Peyer's patch (tissue), 4 donors: ENCODE measurements around the gene KIAA1755. TPM values are rescaled to one million over a fixed set of nuclear protein-coding genes. Genes with fewer than 3 reads are reported as not detected.

Experiments used
- DNase-seq, 3 donors: peaks; one replicate each; pipeline ENCODE4 v3.0.0-alpha.2; 2017 to 2019
- H3K27ac ChIP-seq, 4 donors: fragments of 200-600 bp; sonication (generic); one replicate each; pipeline ENCODE4 v1.5.1; 2016 to 2019
- H3K27me3 ChIP-seq, 2 donors: fragments of 200-600 bp; sonication (generic); one replicate each; pipeline ENCODE4 v1.5.1; 2019
- H3K36me3 ChIP-seq, 3 donors: fragments of 200-600 bp; sonication (generic); one replicate each; pipeline ENCODE4 v1.5.1; 2016 to 2019
- H3K4me1 ChIP-seq, 4 donors: fragments of 200-600 bp; sonication (generic); one replicate each; pipeline ENCODE4 v1.5.1; 2016 to 2019
- H3K4me3 ChIP-seq, 4 donors: fragments of 200-600 bp; sonication (generic); 1 replicate in 3 of 4; 2 replicates in 1 of 4; pipeline ENCODE4 v1.5.1; 2016 to 2019; ENCODE audit warnings: mild to moderate bottlenecking in 1 of 4
- H3K9me3 ChIP-seq, 4 donors: fragments of 200-600 bp; sonication (generic); one replicate each; pipeline ENCODE4 v1.5.1; 2016 to 2019; ENCODE audit warnings: mild to moderate bottlenecking in 1 of 4
- POLR2A ChIP-seq, 2 donors: fragments of 450-650 bp; IDR thresholded peaks; one replicate each; pipeline ENCODE4 v1.5.1; 2017; ENCODE audit warnings: antibody characterized with exemption in 2 of 2, mild to moderate bottlenecking in 2 of 2, moderate library complexity in 2 of 2
- total RNA-seq, 4 donors: library from RNA; depleted of rRNA; stranded (reverse); fragments of >200 nt; gene quantifications; one replicate each; pipeline ENCODE4 v1.1.0, GENCODE V29; 2016
- TF ChIP-seq, protein P1 (sequence below), 6 experiments: fragments of 450-650 bp in 4 of 6; fragments of 200-600 bp in 2 of 6; sonication (generic) in 1 of 6; IDR thresholded peaks; one replicate each; pipeline ENCODE4 v1.5.1; 2017 to 2019; ENCODE audit warnings: antibody characterized with exemption in 6 of 6, mild to moderate bottlenecking in 3 of 6, moderate library complexity in 1 of 6

Gene KIAA1755
- total RNA-seq, 4 donors from 2014 or later: 0.35 to 4.1 (median 2.0) TPM

DNA sequence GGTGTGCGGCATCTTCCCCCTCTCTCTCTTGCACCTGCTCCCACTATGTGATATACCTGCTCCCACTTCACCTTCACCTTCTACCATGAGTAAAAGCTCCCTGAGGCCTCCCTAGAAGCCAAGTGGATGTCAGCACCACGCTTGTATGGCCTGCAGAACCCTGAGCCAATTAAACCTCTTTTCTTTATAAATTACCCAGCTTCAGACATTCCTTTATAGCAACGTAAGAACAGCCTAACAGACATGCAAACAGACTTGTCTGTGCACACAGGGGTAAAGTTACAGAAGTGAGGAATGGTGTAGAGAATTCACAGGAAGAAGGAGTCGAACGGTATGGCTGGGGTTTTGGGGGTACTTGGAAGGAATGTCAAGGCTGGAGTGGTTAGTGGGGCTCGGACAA, 80.7 kb downstream of the KIAA1755 start:
- TF ChIP-seq, protein P1, sequence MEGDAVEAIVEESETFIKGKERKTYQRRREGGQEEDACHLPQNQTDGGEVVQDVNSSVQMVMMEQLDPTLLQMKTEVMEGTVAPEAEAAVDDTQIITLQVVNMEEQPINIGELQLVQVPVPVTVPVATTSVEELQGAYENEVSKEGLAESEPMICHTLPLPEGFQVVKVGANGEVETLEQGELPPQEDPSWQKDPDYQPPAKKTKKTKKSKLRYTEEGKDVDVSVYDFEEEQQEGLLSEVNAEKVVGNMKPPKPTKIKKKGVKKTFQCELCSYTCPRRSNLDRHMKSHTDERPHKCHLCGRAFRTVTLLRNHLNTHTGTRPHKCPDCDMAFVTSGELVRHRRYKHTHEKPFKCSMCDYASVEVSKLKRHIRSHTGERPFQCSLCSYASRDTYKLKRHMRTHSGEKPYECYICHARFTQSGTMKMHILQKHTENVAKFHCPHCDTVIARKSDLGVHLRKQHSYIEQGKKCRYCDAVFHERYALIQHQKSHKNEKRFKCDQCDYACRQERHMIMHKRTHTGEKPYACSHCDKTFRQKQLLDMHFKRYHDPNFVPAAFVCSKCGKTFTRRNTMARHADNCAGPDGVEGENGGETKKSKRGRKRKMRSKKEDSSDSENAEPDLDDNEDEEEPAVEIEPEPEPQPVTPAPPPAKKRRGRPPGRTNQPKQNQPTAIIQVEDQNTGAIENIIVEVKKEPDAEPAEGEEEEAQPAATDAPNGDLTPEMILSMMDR (IDR thresholded peaks at IDR 0.05): no peak
- TF ChIP-seq POLR2A (IDR thresholded peaks at IDR 0.05): no peak
- no peaks in the 10 kb centered on the region for H3K4me1 ChIP-seq
- no peak overlapping the region for H3K4me3 ChIP-seq
- no peaks in the 10 kb centered on the region for H3K27me3 ChIP-seq
- DNase-seq: no peak
- no peaks in the 10 kb centered on the region for H3K9me3 ChIP-seq
- H3K36me3 ChIP-seq: no peaks in the 10 kb centered on the region
- no peak overlapping the region for H3K27ac ChIP-seq

DNA sequence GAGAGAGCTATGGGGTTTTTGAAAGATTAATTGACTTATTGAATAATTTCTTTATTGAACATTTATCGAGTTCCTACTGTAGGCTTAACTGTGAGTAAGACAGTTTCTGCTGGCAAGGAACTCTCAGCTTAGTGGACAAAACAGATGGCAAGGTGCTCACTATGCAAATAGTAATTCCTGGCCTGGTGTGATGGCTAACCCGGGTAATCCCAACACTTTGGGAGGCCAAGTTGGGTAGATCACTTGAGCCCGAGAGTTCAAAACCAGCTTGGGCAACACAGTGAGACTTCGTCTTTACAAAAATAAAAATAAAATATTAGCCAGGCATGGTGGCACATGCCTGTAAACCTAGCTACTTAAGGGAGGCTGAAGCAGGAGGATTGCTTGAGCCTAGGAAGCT, 82.0 kb downstream of the KIAA1755 start:
- Histone ChIP-seq H3K27ac (no peak overlapping the region), H3K36me3 (no peaks in the 10 kb centered on the region), H3K27me3 (no peaks in the 10 kb centered on the region), H3K4me3 (no peak overlapping the region), H3K4me1 (no peaks in the 10 kb centered on the region), H3K9me3 (no peaks in the 10 kb centered on the region)
- TF ChIP-seq, protein P1 (IDR thresholded peaks at IDR 0.05): no peak
- no peak for DNase-seq

DNA sequence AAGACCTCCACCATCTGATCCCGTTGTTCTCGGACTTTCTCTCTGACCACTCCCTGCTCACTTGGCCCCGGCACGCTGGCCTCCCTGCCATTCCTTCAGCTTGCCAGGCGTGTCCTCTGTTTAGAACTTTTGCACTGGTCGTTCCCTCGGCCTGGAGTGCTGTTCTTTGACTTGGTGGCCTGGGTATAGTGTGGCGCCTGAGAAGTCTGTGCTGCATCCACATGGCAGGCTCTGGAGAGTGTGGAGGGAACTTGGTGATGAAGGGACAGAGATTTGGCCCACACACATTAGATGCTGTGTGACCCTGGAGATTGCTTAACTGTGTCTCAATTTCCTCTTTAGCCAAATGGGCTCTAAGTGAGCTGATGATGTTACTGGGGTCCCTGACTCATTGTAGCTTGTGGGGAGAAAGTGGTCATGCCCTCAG, 82.5 kb downstream of the KIAA1755 start:
- TF ChIP-seq, protein P1 (IDR thresholded peaks at IDR 0.05): no peak
- TF ChIP-seq POLR2A (IDR thresholded peaks at IDR 0.05): no peak
- Histone ChIP-seq H3K9me3 (no peaks in the 10 kb centered on the region), H3K36me3 (no peaks in the 10 kb centered on the region), H3K27ac (no peak overlapping the region), H3K4me3 (no peak overlapping the region), H3K4me1 (peaks cover 0 to 5% (median 0%) of the 10 kb centered on the region in 4 donors), H3K27me3 (no peaks in the 10 kb centered on the region)
- DNase-seq: no peak

DNA sequence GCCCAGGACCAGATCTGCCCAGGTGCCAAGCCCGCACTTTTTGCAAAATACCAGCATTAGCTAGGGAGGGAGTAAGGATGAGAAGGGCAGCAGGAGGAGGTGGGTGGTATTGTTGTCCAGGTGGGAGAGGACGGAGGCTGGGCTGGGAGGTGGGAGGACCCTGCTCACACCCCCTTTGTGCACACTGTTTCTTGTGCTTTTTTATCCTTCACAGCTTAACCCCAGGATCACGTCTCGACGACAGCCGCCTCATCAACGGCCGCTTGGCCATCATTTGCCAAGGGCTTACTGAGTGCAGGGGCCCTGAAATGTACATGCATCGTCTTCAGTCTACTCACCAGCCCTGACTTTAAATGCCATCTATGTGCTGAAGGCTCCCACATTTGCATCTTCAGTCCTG, 83.3 kb downstream of the KIAA1755 start:
- no peak overlapping the region for H3K27ac ChIP-seq
- H3K27me3 ChIP-seq: no peaks in the 10 kb centered on the region
- TF ChIP-seq, protein P1 (IDR thresholded peaks at IDR 0.05): no peak
- TF ChIP-seq POLR2A (IDR thresholded peaks at IDR 0.05): no peak
- H3K4me1 ChIP-seq: peaks cover 0 to 6% (median 0%) of the 10 kb centered on the region in 4 donors
- no peak overlapping the region for H3K4me3 ChIP-seq
- no peaks in the 10 kb centered on the region for H3K9me3 ChIP-seq
- no peak for DNase-seq
- H3K36me3 ChIP-seq: no peaks in the 10 kb centered on the region

DNA sequence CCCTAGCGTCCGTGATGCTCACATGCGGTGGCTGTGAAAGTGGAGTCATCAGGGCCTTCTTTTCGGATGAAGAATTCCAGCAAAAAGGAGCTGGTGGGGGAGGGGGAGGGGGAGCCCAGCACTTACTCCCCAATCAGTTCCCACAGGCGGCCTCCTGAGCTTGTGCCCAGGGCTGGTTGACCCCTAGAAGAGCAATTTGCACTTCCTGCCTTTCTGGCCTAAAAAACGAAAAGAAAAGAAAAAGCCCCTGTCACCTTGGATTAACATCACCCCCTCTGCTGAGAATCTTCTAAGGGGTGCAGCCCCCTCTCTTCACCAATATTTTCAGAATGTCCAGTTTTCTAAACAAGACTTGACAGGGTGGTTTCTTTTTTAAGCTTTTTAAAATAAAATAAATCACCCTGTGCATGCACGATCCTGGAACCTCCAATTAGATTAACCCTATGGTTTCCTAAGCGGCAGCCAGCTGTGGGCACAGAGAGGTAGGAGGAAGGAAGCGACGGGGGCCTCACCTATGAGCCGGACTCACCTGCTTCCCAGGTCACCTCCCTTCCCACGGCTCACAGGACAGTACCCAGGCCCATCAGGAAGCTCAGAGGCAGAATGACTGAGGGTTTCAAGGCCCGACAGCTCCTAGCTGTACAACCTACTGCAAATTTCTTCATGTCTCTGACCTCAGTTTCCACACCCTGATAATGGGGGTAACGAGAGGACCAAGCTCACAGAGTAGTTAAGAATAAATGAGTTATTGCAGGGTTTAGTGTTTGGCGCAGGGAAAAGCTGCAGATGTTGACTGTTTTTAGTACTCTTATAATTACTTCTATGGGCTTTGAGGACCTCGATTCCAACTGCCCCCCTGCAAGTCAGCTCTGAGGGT, 85.0 kb downstream of the KIAA1755 start:
- Histone ChIP-seq H3K36me3 (no peaks in the 10 kb centered on the region), H3K4me1 (peaks cover 0 to 6% (median 0%) of the 10 kb centered on the region in 4 donors), H3K27ac (no peak overlapping the region), H3K9me3 (no peaks in the 10 kb centered on the region), H3K27me3 (no peaks in the 10 kb centered on the region), H3K4me3 (no peak overlapping the region)
- DNase-seq: no peak
- TF ChIP-seq POLR2A (IDR thresholded peaks at IDR 0.05): no peak
- TF ChIP-seq, protein P1 (IDR thresholded peaks at IDR 0.05): no peak
